NK-92 treated with Interleukin-12 subunit alpha and Interleukin-12 subunit beta, amount 100 ng/mL, for 24 hours (cell line): Measurements from ENCODE around the gene USP17L18.
"Not testable (repeated sequence)": the region's sequence is repeated elsewhere in the genome, so short reads cannot be mapped to it uniquely, and the experiment has no call there.

Experiments
- DNase-seq: peaks from one replicate; lab custom pipeline; 2025; lab: John Stamatoyannopoulos, UW

The USP17L18 gene

DNA sequence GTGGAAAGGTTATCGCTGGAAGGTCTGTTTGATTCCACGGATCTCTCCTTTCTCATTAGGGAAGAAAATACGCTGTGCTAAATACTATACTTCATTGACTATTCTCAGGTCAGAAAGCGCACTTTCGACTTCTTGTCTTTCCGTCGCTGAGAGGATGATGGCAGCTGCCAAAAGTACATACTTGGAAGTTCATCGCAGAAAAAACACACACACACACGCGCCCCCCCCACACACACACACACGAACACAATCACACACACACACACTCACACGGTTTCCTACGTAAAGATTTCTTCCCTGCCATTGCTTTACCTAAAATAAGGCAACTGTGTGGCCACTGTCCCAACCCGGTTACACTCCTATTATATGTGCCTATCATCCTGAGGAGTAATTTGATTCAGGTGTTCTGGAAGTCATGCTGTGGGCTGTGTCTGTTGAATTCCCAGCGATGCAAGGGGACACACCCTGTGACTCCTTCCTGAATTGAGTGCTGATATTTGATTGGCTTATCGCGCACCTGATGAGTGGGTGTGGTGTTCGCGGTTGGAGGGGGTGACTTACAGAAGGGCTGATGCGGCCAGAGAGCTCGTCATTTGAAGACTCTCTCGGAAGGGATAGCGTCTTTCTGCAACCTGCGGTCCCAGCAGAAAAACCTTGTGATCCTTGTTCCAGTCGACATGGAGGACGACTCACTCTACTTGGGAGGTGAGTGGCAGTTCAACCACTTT is at the start of gene USP17L18:
USP17L18 (plus strand) TSS at position 678 of the 728 bp plus-strand sequence; CDS start at position 678, 0 bp downstream.
- DNase-seq: not testable (repeated sequence)

DNA sequence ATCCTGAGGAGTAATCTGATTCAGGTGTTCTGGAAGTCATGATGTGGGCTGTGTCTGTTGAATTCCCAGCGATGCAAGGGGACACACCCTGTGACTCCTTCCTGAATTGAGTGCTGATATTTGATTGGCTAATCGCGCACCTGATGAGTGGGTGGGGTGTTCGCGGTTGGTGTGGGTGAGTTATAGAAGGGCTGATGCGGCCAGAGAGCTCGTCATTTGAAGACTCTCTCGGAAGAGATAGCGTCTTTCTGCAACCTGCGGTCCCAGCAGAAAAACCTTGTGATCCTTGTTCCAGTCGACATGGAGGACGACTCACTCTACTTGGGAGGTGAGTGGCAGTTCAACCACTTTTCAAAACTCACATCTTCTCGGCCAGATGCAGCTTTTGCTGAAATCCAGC is 38.1 kb upstream of the USP17L18 start, which contains the start of gene USP17L10:
USP17L10 (plus strand) TSS at position 301 of the 400 bp plus-strand sequence; CDS start at position 301, 0 bp downstream.
- not testable (repeated sequence) for DNase-seq

- DNase-seq: not testable (repeated sequence)
Observed at GRCh38 chr4:9214701-9215100, 33.7 kb upstream of the USP17L18 start.

GRCh38 chr4:9215105-9215504 is 33.3 kb upstream of the USP17L18 start, which contains the start of gene USP17L11:
Gene USP17L11, plus strand, starts transcription at chr4:9215405. Its CDS starts 0 bp downstream, at chr4:9215405.
- DNase-seq: not testable (repeated sequence)

GRCh38 chr4:9219852-9220251 is 28.6 kb upstream of the USP17L18 start, which contains the start of gene USP17L12:
Gene USP17L12, plus strand, starts transcription at chr4:9220152. Its CDS starts 0 bp downstream, at chr4:9220152.
- DNase-seq: not testable (repeated sequence)

DNA sequence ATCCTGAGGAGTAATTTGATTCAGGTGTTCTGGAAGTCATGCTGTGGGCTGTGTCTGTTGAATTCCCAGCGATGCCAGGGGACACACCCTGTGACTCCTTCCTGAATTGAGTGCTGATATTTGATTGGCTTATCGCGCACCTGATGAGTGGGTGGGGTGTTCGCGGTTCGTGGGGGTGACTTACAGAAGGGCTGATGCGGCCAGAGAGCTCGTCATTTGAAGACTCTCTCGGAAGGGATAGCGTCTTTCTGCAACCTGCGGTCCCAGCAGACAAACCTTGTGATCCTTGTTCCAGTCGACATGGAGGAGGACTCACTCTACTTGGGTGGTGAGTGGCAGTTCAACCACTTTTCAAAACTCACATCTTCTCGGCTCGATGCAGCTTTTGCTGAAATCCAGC is 23.8 kb upstream of the USP17L18 start, which contains the start of gene USP17L13:
USP17L13 (plus strand) TSS at position 301 of the 400 bp plus-strand sequence; CDS start at position 301, 0 bp downstream.
- DNase-seq: not testable (repeated sequence)

GRCh38 chr4:9230249-9230648 is 18.2 kb upstream of the USP17L18 start:
- not testable (repeated sequence) for DNase-seq

DNA sequence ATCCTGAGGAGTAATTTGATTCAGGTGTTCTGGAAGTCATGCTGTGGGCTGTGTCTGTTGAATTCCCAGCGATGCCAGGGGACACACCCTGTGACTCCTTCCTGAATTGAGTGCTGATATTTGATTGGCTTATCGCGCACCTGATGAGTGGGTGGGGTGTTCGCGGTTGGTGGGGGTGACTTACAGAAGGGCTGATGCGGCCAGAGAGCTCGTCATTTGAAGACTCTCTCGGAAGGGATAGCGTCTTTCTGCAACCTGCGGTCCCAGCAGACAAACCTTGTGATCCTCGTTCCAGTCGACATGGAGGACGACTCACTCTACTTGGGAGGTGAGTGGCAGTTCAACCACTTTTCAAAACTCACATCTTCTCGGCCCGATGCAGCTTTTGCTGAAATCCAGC is 14.3 kb upstream of the USP17L18 start, which contains the start of gene USP17L15:
USP17L15 (plus strand) TSS at position 301 of the 400 bp plus-strand sequence; CDS start at position 301, 0 bp downstream.
- DNase-seq: not testable (repeated sequence)

DNA sequence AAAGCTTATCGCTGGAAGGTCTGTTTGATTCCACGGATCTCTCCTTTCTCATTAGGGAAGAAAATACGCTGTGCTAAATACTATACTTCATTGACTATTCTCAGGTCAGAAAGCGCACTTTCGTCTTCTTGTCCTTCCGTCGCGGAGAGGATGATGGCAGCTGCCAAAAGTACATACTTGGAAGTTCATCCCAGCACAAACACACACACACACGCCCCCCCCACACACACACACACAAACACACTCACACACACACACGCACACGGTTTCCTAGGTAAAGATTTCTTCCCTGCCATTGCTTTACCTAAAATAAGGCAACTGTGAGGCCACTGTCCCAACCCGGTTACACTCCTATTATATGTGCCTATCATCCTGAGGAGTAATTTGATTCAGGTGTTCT is 10.0 kb upstream of the USP17L18 start:
- DNase-seq: not testable (repeated sequence)

- DNase-seq: not testable (repeated sequence)
Observed at GRCh38 chr4:9243579-9243978, 4.9 kb upstream of the USP17L18 start, which contains the start of gene USP17L17. Gene USP17L17, plus strand, starts transcription at chr4:9243879. Its CDS starts 0 bp downstream, at chr4:9243879.

- DNase-seq: not testable (repeated sequence)
Observed at GRCh38 chr4:9253078-9253477, 4.6 kb downstream of the USP17L18 start, which contains the start of gene USP17L19. Gene USP17L19, plus strand, starts transcription at chr4:9253378. Its CDS starts 0 bp downstream, at chr4:9253378.

DNA sequence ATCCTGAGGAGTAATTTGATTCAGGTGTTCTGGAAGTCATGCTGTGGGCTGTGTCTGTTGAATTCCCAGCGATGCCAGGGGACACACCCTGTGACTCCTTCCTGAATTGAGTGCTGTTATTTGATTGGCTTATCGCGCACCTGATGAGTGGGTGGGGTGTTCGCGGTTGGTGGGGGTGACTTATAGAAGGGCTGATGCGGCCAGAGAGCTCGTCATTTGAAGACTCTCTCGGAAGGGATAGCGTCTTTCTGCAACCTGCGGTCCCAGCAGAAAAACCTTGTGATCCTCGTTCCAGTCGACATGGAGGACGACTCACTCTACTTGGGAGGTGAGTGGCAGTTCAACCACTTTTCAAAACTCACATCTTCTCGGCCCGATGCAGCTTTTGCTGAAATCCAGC is 9.4 kb downstream of the USP17L18 start, which contains the start of gene USP17L20:
USP17L20 (plus strand) TSS at position 301 of the 400 bp plus-strand sequence; CDS start at position 301, 0 bp downstream.
- DNase-seq: not testable (repeated sequence)

- not testable (repeated sequence) for DNase-seq
Observed at GRCh38 chr4:9262572-9262971, 14.1 kb downstream of the USP17L18 start, which contains the start of gene USP17L21. Gene USP17L21, plus strand, starts transcription at chr4:9262872. Its CDS starts 0 bp downstream, at chr4:9262872.

DNA sequence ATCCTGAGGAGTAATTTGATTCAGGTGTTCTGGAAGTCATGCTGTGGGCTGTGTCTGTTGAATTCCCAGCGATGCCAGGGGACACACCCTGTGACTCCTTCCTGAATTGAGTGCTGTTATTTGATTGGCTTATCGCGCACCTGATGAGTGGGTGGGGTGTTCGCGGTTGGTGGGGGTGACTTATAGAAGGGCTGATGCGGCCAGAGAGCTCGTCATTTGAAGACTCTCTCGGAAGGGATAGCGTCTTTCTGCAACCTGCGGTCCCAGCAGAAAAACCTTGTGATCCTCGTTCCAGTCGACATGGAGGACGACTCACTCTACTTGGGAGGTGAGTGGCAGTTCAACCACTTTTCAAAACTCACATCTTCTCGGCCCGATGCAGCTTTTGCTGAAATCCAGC is 18.9 kb downstream of the USP17L18 start, which contains the start of gene USP17L22:
USP17L22 (plus strand) TSS at position 301 of the 400 bp plus-strand sequence; CDS start at position 301, 0 bp downstream.
- not testable (repeated sequence) for DNase-seq

DNA sequence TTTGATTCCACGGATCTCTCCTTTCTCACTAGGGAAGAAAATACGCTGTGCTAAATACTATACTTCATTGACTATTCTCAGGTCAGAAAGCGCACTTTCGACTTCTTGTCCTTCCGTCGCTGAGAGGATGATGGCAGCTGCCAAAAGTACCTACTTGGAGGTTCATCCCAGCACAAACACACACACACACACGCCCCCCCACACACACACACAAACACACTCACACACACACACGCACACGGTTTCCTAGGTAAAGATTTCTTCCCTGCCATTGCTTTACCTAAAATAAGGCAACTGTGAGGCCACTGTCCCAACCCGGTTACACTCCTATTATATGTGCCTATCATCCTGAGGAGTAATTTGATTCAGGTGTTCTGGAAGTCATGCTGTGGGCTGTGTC is 23.3 kb downstream of the USP17L18 start:
- DNase-seq: not testable (repeated sequence)
